ENCODE data around the gene THOC6. TPM values are rescaled to one million over a fixed set of nuclear protein-coding genes. Genes with fewer than 3 reads are reported as not detected.

Gene THOC6
- total RNA-seq, 2 experiments from 2014 or later, result 12.0 to 12.9 TPM

- intact Hi-C loops (cut with DNase I, micrococcal nuclease), result no loop called here
- Histone ChIP-seq H3K36me3 (ENCODE audit: insufficient read depth, low read length) (peaks cover 35% of the 10 kb centered on the region), H3K4me1 (ENCODE audit: insufficient read depth, low read length) (peaks cover 78% of the 10 kb centered on the region), H3K27ac (ENCODE audit: low read depth in 1 of 2, low read length in 2 of 2) (peak within 1 kb of the TSS; percentile 85 to 98), H3K9me3 (ENCODE audit: control insufficient read depth in 1 of 2, insufficient read depth in 1 of 2, low read length in 2 of 2) (no peaks in the 10 kb centered on the region), H3K27me3 (ENCODE audit: control insufficient read depth in 1 of 2, insufficient read depth in 2 of 2, low read length in 2 of 2) (no peaks in the 10 kb centered on the region), H3K4me3 (ENCODE audit: low read length) (peak within 1 kb of the TSS; percentile 99)
- peaks cover 67% of the 10 kb centered on the region for H3K4me1 Mint-ChIP-seq (ENCODE audit: low read depth)
- H3K27me3 Mint-ChIP-seq, result no peaks in the 10 kb centered on the region
- peak within 1 kb of the TSS; percentile 97 for H3K27ac Mint-ChIP-seq
- H3K9me3 Mint-ChIP-seq, result no peaks in the 10 kb centered on the region
- peak; percentile 65 for ATAC-seq (ENCODE audit: poor library complexity)
- TF ChIP-seq CTCF (IDR thresholded peaks at IDR 0.05), result no peak
- POLR2A ChIA-PET, result interaction anchor here (0.5 to 6.5 kb wide), 17 partner anchors 11 to 218 kb away, joined by 3 to 137 read pairs (median 6); partner anchors contain the start of genes MMP25, ZNF213 and ZSCAN10
- CTCF ChIA-PET, result interaction anchor here (0.6 to 4.9 kb wide), 5 partner anchors 11 to 64 kb away, joined by 3 to 33 read pairs (median 3); no protein-coding TSS in a partner anchor
- peaks cover 51% of the 10 kb centered on the region for H3K36me3 Mint-ChIP-seq (ENCODE audit: low read depth)
- peak; percentile 46 to 88 (median 68) for DNase-seq
- peak within 1 kb of the TSS; percentile 99 for H3K4me3 Mint-ChIP-seq
Observed at GRCh38 chr16:3065069-3065741, 41.4 kb downstream of the THOC6 start, which contains the start of gene IL32. Gene IL32 (plus strand): TSS chr16:3065640. CDS start chr16:3065812, 172 bp downstream.

GRCh38 chr16:3065742-3066439 lies 42.1 kb downstream of the THOC6 start:
- intact Hi-C loops (cut with DNase I, micrococcal nuclease), result no loop called here
- POLR2A ChIA-PET, result interaction anchor here (0.5 to 6.5 kb wide), 17 partner anchors 11 to 335 kb away, joined by 3 to 137 read pairs (median 6); partner anchors contain the start of genes MMP25, ZNF174, ZNF213 and ZSCAN10
- Histone ChIP-seq H3K27me3 (ENCODE audit: control insufficient read depth in 1 of 2, insufficient read depth in 2 of 2, low read length in 2 of 2) (no peaks in the 10 kb centered on the region), H3K9me3 (ENCODE audit: control insufficient read depth in 1 of 2, insufficient read depth in 1 of 2, low read length in 2 of 2) (no peaks in the 10 kb centered on the region), H3K27ac (ENCODE audit: low read depth in 1 of 2, low read length in 2 of 2) (peak overlapping the region; percentile 85 to 98), H3K4me1 (ENCODE audit: insufficient read depth, low read length) (peaks cover 78% of the 10 kb centered on the region), H3K36me3 (ENCODE audit: insufficient read depth, low read length) (peaks cover 35% of the 10 kb centered on the region), H3K4me3 (ENCODE audit: low read length) (peak overlapping the region; percentile 99)
- Mint-ChIP-seq H3K4me1 (ENCODE audit: low read depth) (peaks cover 73% of the 10 kb centered on the region), H3K36me3 (ENCODE audit: low read depth) (peaks cover 53% of the 10 kb centered on the region), H3K9me3 (no peaks in the 10 kb centered on the region), H3K4me3 (peak overlapping the region; percentile 99), H3K27me3 (no peaks in the 10 kb centered on the region), H3K27ac (peak overlapping the region; percentile 97)
- ATAC-seq (ENCODE audit: poor library complexity) (peak; percentile 43), DNase-seq (peak in 1 of 14 experiments; percentile 41)
- CTCF ChIA-PET, result interaction anchor here (0.6 to 4.9 kb wide), 5 partner anchors 10 to 63 kb away, joined by 3 to 33 read pairs (median 3); no protein-coding TSS in a partner anchor
- no peak for TF ChIP-seq CTCF (IDR thresholded peaks at IDR 0.05)

GRCh38 chr16:3066440-3066748 lies 42.6 kb downstream of the THOC6 start:
- Mint-ChIP-seq H3K4me3 (peak overlapping the region; percentile 99), H3K4me1 (ENCODE audit: low read depth) (peaks cover 78% of the 10 kb centered on the region), H3K27me3 (no peaks in the 10 kb centered on the region), H3K36me3 (ENCODE audit: low read depth) (peaks cover 53% of the 10 kb centered on the region), H3K9me3 (no peaks in the 10 kb centered on the region), H3K27ac (peak overlapping the region; percentile 97)
- peak overlapping the region; percentile 85 to 98 for H3K27ac ChIP-seq (ENCODE audit: low read depth in 1 of 2, low read length in 2 of 2)
- no peak for ATAC-seq (ENCODE audit: poor library complexity)
- ChIA-PET POLR2A (interaction anchor here (0.8 to 6.5 kb wide), 9 partner anchors 10 to 335 kb away, joined by 3 to 137 read pairs (median 10); partner anchors contain the start of genes MMP25, ZNF174, ZNF213 and ZSCAN10), CTCF (interaction anchor here (1.3 to 4.9 kb wide), 3 partner anchors 38 to 63 kb away, joined by 3 to 33 read pairs (median 5); no protein-coding TSS in a partner anchor)
- intact Hi-C loops (cut with DNase I, micrococcal nuclease), result no loop called here
- H3K9me3 ChIP-seq (ENCODE audit: control insufficient read depth in 1 of 2, insufficient read depth in 1 of 2, low read length in 2 of 2), result no peaks in the 10 kb centered on the region
- no peak for DNase-seq
- H3K36me3 ChIP-seq (ENCODE audit: insufficient read depth, low read length), result peaks cover 35% of the 10 kb centered on the region
- H3K4me3 ChIP-seq (ENCODE audit: low read length), result peak overlapping the region; percentile 99
- TF ChIP-seq CTCF (IDR thresholded peaks at IDR 0.05), result no peak
- no peaks in the 10 kb centered on the region for H3K27me3 ChIP-seq (ENCODE audit: control insufficient read depth in 1 of 2, insufficient read depth in 2 of 2, low read length in 2 of 2)
- H3K4me1 ChIP-seq (ENCODE audit: insufficient read depth, low read length), result peaks cover 80% of the 10 kb centered on the region
